ENCODE results near the gene TMEM179.

GRCh38 chr14:104564744-104565679, 39.6 kb downstream of the TMEM179 start:
- no peak for TF ChIP-seq CREB1 (IDR thresholded peaks at IDR 0.05; ENCODE audit: low read depth)
- TF ChIP-seq RAD21 (IDR thresholded peaks at IDR 0.05; ENCODE audit: low read depth): no peak
- no peak for TF ChIP-seq TAF1 (IDR thresholded peaks at IDR 0.05; ENCODE audit: low read depth)
- no peak for TF ChIP-seq MAX (IDR thresholded peaks at IDR 0.05)
- no peak for TF ChIP-seq REST (IDR thresholded peaks at IDR 0.05; ENCODE audit: low read depth)
- no peak for TF ChIP-seq CEBPB (IDR thresholded peaks at IDR 0.05)
